ENCODE data around the gene CNGB1.

GRCh38 chr16:57987441-57988177, 16.7 kb upstream of the CNGB1 start:
- TF ChIP-seq CTCF (IDR thresholded peaks at IDR 0.05) (no peak), POLR2A (IDR thresholded peaks at IDR 0.05) (no peak), EP300 (IDR thresholded peaks at IDR 0.05) (no peak)

Measured in ovary (tissue), 3 donors.